ENCODE results near the gene ID2. TPM values are rescaled to one million over a fixed set of nuclear protein-coding genes. Genes with fewer than 3 reads are reported as not detected.

The ID2 gene
- polyA plus RNA-seq, 1 donor from 2014 or later, result 71.6 TPM

GRCh38 chr2:8676921-8677645 is 4.8 kb upstream of the ID2 start:
- Histone ChIP-seq H3K4me2 (ENCODE audit: low read length) (peak overlapping the region; percentile 23), H3K9me2 (ENCODE audit: insufficient read depth, low read length) (no peaks in the 10 kb centered on the region), H3K9ac (ENCODE audit: low read length) (no peak overlapping the region), H3F3A (ENCODE audit: insufficient read depth, low read length, poor library complexity, severe bottlenecking) (no peaks in the 10 kb centered on the region), H3K27ac (ENCODE audit: low read length) (no peak overlapping the region), H2AFZ (ENCODE audit: low read depth, low read length) (no peak overlapping the region), H3K36me3 (ENCODE audit: insufficient read depth, low read length) (no peaks in the 10 kb centered on the region), H3K9me3 (ENCODE audit: low read length) (peaks cover 10% of the 10 kb centered on the region), H3K27me3 (ENCODE audit: insufficient read depth, low read depth, low read length) (peaks cover 24% of the 10 kb centered on the region), H3K4me3 (ENCODE audit: low read length) (peak overlapping the region; percentile 74), H3K79me2 (replicated peaks; ENCODE audit: insufficient read depth, low read length) (no peaks in the 10 kb centered on the region), H4K20me1 (ENCODE audit: insufficient read depth) (no peaks in the 10 kb centered on the region)
- TF ChIP-seq, protein P1, sequence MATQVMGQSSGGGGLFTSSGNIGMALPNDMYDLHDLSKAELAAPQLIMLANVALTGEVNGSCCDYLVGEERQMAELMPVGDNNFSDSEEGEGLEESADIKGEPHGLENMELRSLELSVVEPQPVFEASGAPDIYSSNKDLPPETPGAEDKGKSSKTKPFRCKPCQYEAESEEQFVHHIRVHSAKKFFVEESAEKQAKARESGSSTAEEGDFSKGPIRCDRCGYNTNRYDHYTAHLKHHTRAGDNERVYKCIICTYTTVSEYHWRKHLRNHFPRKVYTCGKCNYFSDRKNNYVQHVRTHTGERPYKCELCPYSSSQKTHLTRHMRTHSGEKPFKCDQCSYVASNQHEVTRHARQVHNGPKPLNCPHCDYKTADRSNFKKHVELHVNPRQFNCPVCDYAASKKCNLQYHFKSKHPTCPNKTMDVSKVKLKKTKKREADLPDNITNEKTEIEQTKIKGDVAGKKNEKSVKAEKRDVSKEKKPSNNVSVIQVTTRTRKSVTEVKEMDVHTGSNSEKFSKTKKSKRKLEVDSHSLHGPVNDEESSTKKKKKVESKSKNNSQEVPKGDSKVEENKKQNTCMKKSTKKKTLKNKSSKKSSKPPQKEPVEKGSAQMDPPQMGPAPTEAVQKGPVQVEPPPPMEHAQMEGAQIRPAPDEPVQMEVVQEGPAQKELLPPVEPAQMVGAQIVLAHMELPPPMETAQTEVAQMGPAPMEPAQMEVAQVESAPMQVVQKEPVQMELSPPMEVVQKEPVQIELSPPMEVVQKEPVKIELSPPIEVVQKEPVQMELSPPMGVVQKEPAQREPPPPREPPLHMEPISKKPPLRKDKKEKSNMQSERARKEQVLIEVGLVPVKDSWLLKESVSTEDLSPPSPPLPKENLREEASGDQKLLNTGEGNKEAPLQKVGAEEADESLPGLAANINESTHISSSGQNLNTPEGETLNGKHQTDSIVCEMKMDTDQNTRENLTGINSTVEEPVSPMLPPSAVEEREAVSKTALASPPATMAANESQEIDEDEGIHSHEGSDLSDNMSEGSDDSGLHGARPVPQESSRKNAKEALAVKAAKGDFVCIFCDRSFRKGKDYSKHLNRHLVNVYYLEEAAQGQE (IDR thresholded peaks at IDR 0.05; ENCODE audit: borderline replicate concordance), result no peak
- TF ChIP-seq EP300 (conservative IDR thresholded peaks at IDR 0.05; ENCODE audit: poor library complexity, severe bottlenecking) (no peak), CTCF (IDR thresholded peaks at IDR 0.05; ENCODE audit: poor library complexity, severe bottlenecking) (no peak), RAD21 (conservative IDR thresholded peaks at IDR 0.05) (no peak), EZH2 (IDR thresholded peaks at IDR 0.05; ENCODE audit: borderline replicate concordance, insufficient read depth, low read length, poor library complexity, severe bottlenecking) (no peak), POLR2AphosphoS5 (IDR thresholded peaks at IDR 0.05) (no peak), MXI1 (conservative IDR thresholded peaks at IDR 0.05; ENCODE audit: poor library complexity, severe bottlenecking) (no peak), SMC3 (conservative IDR thresholded peaks at IDR 0.05; ENCODE audit: poor library complexity) (no peak)

DNA sequence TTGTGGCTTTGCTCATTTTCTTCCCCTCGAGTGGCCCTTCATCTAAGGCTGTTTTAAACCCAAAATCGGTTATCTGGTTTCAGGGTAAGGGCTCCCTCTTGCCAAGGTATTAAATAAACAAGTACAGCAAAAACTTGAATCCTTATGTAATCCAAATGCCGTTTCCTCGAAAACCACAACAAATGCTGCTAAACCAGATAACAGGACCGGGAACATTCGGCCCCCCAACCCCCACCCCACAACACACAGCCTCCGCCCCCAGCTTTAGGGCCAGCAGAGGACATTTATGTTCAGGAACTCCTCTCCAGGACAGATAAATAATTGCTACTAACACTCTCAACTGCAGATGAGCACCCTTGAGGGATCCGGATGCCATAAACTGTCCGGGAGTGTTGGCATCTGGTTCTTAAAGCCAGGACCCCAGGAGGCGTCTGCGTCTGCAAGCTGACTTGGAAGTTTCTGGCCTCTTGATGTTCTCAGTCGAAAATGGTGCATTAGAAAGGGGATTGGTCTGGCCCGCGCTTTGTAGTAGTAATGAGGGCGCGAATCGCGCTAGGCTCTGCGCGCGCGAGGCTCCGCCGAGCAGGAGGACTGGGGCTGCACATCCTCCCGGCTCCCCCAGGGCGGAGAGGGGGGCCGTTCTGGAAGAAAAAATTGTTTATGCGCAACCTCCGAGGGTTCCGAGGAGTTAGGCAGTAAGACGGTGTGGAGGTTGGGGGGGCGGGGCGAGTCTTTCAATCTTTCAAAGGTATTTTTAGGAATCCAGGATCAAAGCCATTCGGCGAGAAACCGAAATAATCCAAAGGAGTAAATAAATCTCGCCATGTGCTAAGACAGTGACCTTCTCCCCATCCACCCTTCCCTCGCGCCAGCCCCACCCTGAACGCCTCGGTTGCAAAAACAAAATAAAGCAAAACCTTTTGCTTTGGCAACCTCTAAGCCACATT is 3.9 kb upstream of the ID2 start:
- TF ChIP-seq EP300 (conservative IDR thresholded peaks at IDR 0.05; ENCODE audit: poor library complexity, severe bottlenecking) (peak; percentile 8), CTCF (IDR thresholded peaks at IDR 0.05; ENCODE audit: poor library complexity, severe bottlenecking) (no peak), MXI1 (conservative IDR thresholded peaks at IDR 0.05; ENCODE audit: poor library complexity, severe bottlenecking) (no peak), EZH2 (IDR thresholded peaks at IDR 0.05; ENCODE audit: borderline replicate concordance, insufficient read depth, low read length, poor library complexity, severe bottlenecking) (no peak), POLR2AphosphoS5 (IDR thresholded peaks at IDR 0.05) (peak; percentile 44), TAF1 (IDR thresholded peaks at IDR 0.05; ENCODE audit: low read depth) (no peak), SMC3 (conservative IDR thresholded peaks at IDR 0.05; ENCODE audit: poor library complexity) (peak; percentile 32), RAD21 (conservative IDR thresholded peaks at IDR 0.05) (peak; percentile 38)
- TF ChIP-seq, protein P1 (IDR thresholded peaks at IDR 0.05; ENCODE audit: borderline replicate concordance), result no peak
- Histone ChIP-seq H3K79me2 (replicated peaks; ENCODE audit: insufficient read depth, low read length) (peaks cover 6% of the 10 kb centered on the region), H3K9me3 (ENCODE audit: low read length) (peaks cover 10% of the 10 kb centered on the region), H3K9ac (ENCODE audit: low read length) (peak overlapping the region; percentile 67), H3K4me2 (ENCODE audit: low read length) (peak overlapping the region; percentile 23), H3K36me3 (ENCODE audit: insufficient read depth, low read length) (no peaks in the 10 kb centered on the region), H3K27ac (ENCODE audit: low read length) (peak overlapping the region; percentile 64), H4K20me1 (ENCODE audit: insufficient read depth) (no peaks in the 10 kb centered on the region), H2AFZ (ENCODE audit: low read depth, low read length) (peak overlapping the region; percentile 0), H3K4me3 (ENCODE audit: low read length) (peak overlapping the region; percentile 74), H3F3A (ENCODE audit: insufficient read depth, low read length, poor library complexity, severe bottlenecking) (no peaks in the 10 kb centered on the region), H3K9me2 (ENCODE audit: insufficient read depth, low read length) (no peaks in the 10 kb centered on the region), H3K27me3 (ENCODE audit: insufficient read depth, low read depth, low read length) (peaks cover 24% of the 10 kb centered on the region)

Measured in neural cell (in vitro differentiated cells).